AG09319 (cell line): ENCODE results near the gene CNTNAP2.

Experiments
- DNase-seq: peaks from one replicate; pipeline ENCODE4 v3.0.0-alpha.2; 2010; ENCODE audit warnings: low read depth; ENCODE audit errors: extremely low read depth
- CTCF ChIP-seq: IDR thresholded peaks from 2 replicates; pipeline ENCODE4 v1.5.1; 2011; ENCODE audit warnings: low read depth, mild to moderate bottlenecking, inconsistent platforms, low read length, moderate library complexity

The CNTNAP2 gene

GRCh38 chr7:146683439-146683838, 566.8 kb downstream of the CNTNAP2 start:
- no peak for TF ChIP-seq CTCF

GRCh38 chr7:146690987-146691386, 574.4 kb downstream of the CNTNAP2 start:
- no peak for DNase-seq
- TF ChIP-seq CTCF = no peak

More at GRCh38 chr7:146683439-146683838, 566.8 kb downstream of the CNTNAP2 start:
- no peak for DNase-seq

- no peak for TF ChIP-seq CTCF
- no peak for DNase-seq
Observed at GRCh38 chr7:146698995-146699610, 582.5 kb downstream of the CNTNAP2 start.

GRCh38 chr7:146700015-146700560, 583.5 kb downstream of the CNTNAP2 start:
- no peak for TF ChIP-seq CTCF

GRCh38 chr7:146701166-146701565, 584.6 kb downstream of the CNTNAP2 start:
- no peak for DNase-seq
- no peak for TF ChIP-seq CTCF

More at GRCh38 chr7:146700015-146700560, 583.5 kb downstream of the CNTNAP2 start:
- DNase-seq = no peak

- no peak for TF ChIP-seq CTCF
- no peak for DNase-seq
Observed at GRCh38 chr7:146702898-146703297, 586.3 kb downstream of the CNTNAP2 start.

GRCh38 chr7:146709451-146710027, 592.9 kb downstream of the CNTNAP2 start:
- TF ChIP-seq CTCF = no peak
- DNase-seq = no peak
